ENCODE data around the gene IL17RD. TPM values are rescaled to one million over a fixed set of nuclear protein-coding genes. Genes with fewer than 3 reads are reported as not detected.
A peak's percentile ranks its signal among the peaks of the same experiment; 100 is the strongest.

IL17RD gene
- total RNA-seq, 1 experiment from 2014 or later, result 31.7 TPM

GRCh38 chr3:57161915-57162314, 3.2 kb downstream of the IL17RD start:
- no peaks in the 10 kb centered on the region; a peak in 1 of 5 replicates for H3K9me3 Mint-ChIP-seq
- no peak for TF ChIP-seq CTCF (conservative IDR thresholded peaks at IDR 0.05)
- H3K4ac ChIP-seq (ENCODE audit: low read depth, low read length), result no peak overlapping the region
- WGBS (ENCODE audit: extremely low coverage, insufficient read length, low lambda C conversion rate), result no CpG with 5 or more reads among the region's 1 CpG
- no peak overlapping the region for H3T11ph ChIP-seq (ENCODE audit: low read length)
- H2BK5ac ChIP-seq (ENCODE audit: insufficient read length, low read length), result no peak overlapping the region
- H3K23ac ChIP-seq (ENCODE audit: insufficient read length, low read depth, low read length), result no peak overlapping the region
- H2AK5ac ChIP-seq (ENCODE audit: insufficient read length, low read length), result no peak overlapping the region
- no peak overlapping the region for H2AFZ ChIP-seq (ENCODE audit: low read length)
- peaks cover 36% of the 10 kb centered on the region for H3K4me1 ChIP-seq (ENCODE audit: insufficient read depth, low read length)
- H3K27ac ChIP-seq (ENCODE audit: insufficient read length, low read depth, low read length), result no peak overlapping the region
- H3K18ac ChIP-seq (ENCODE audit: insufficient read length, low read depth, low read length), result no peak overlapping the region
- no peak for DNase-seq
- H4K5ac ChIP-seq (ENCODE audit: insufficient read length, low read depth, low read length), result no peak overlapping the region
- no peak overlapping the region for H3K9ac ChIP-seq (ENCODE audit: extremely low read depth, insufficient read length, low read length)
- peaks cover 2% of the 10 kb centered on the region for H4K20me1 ChIP-seq (ENCODE audit: control insufficient read depth, insufficient read depth, insufficient read length)
- no peak overlapping the region for H3K56ac ChIP-seq (ENCODE audit: insufficient read length, low read depth, low read length)
- H2BK15ac ChIP-seq (ENCODE audit: low read depth, low read length), result no peak overlapping the region
- H3K14ac ChIP-seq (ENCODE audit: insufficient read depth, low read length), result no peak overlapping the region
- H2BK12ac ChIP-seq (ENCODE audit: insufficient read length, low read depth, low read length), result no peak overlapping the region
- peaks cover 77 to 81% of the 10 kb centered on the region in 2 experiments for H3K4me1 Mint-ChIP-seq
- H3K27me3 ChIP-seq (ENCODE audit: insufficient read depth, low read length), result no peaks in the 10 kb centered on the region; the same call in 1 of the 2 replicates
- H2BK120ac ChIP-seq (ENCODE audit: low read depth, low read length, poor library complexity, severe bottlenecking), result no peak overlapping the region
- H3K36me3 Mint-ChIP-seq (ENCODE audit: insufficient read depth in 1 of 3, low read depth in 3 of 3), result peaks cover 0 to 6% (median 3%) of the 10 kb centered on the region in 3 experiments; a peak in 3 of 7 replicates
- H4K91ac ChIP-seq (ENCODE audit: insufficient read length, low read depth, low read length), result no peak overlapping the region
- no peak overlapping the region for H4K8ac ChIP-seq (replicated peaks; ENCODE audit: insufficient read length, low read depth, low read length)
- no peaks in the 10 kb centered on the region for H3K79me1 ChIP-seq (ENCODE audit: insufficient read depth, low read depth, low read length, poor library complexity, severe bottlenecking)
- H3K4me2 ChIP-seq (ENCODE audit: insufficient read depth, insufficient read length, low read length), result no peak overlapping the region
- H3K4me3 Mint-ChIP-seq, result peak overlapping the region in 1 of 2 experiments; percentile 66; a peak in 1 of 5 replicates
- no peaks in the 10 kb centered on the region for H3K9me3 ChIP-seq (ENCODE audit: control insufficient read depth, low read depth, low read length)
- peaks cover 64% of the 10 kb centered on the region for H3K27me3 Mint-ChIP-seq (ENCODE audit: low read depth)
- peaks cover 9% of the 10 kb centered on the region for H3K23me2 ChIP-seq (ENCODE audit: insufficient read length, low read depth, low read length, poor library complexity, severe bottlenecking)
- H3K27ac Mint-ChIP-seq, result no peak overlapping the region
- H2BK20ac ChIP-seq (ENCODE audit: low read depth, low read length, poor library complexity, severe bottlenecking), result no peak overlapping the region
- peaks cover 13% of the 10 kb centered on the region; the same call in 1 of the 2 replicates for H3K79me2 ChIP-seq (ENCODE audit: insufficient read depth, low read length)
